ENCODE data around the gene FAM107B.

DNA sequence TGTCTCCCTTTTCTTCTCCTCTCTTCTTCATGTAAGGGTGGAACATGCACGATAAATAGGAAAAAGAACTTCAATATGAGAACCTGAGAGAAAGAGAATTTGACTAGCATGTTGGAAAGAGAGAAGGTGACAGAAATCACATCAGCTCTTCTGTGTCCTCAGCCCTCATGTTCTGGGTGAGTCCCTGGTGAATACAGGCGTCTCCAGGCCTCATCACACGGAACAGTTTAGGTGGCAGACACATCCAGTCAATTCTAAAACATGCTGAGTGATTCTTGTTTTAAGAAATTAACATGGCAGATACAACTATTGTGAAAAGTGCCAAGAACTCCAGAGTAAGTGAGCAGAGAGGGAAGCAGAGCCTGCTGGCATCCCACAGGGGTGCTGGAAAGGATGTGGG lies 96.1 kb downstream of the FAM107B start:
- TF ChIP-seq, protein P1, sequence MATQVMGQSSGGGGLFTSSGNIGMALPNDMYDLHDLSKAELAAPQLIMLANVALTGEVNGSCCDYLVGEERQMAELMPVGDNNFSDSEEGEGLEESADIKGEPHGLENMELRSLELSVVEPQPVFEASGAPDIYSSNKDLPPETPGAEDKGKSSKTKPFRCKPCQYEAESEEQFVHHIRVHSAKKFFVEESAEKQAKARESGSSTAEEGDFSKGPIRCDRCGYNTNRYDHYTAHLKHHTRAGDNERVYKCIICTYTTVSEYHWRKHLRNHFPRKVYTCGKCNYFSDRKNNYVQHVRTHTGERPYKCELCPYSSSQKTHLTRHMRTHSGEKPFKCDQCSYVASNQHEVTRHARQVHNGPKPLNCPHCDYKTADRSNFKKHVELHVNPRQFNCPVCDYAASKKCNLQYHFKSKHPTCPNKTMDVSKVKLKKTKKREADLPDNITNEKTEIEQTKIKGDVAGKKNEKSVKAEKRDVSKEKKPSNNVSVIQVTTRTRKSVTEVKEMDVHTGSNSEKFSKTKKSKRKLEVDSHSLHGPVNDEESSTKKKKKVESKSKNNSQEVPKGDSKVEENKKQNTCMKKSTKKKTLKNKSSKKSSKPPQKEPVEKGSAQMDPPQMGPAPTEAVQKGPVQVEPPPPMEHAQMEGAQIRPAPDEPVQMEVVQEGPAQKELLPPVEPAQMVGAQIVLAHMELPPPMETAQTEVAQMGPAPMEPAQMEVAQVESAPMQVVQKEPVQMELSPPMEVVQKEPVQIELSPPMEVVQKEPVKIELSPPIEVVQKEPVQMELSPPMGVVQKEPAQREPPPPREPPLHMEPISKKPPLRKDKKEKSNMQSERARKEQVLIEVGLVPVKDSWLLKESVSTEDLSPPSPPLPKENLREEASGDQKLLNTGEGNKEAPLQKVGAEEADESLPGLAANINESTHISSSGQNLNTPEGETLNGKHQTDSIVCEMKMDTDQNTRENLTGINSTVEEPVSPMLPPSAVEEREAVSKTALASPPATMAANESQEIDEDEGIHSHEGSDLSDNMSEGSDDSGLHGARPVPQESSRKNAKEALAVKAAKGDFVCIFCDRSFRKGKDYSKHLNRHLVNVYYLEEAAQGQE (IDR thresholded peaks at IDR 0.05; ENCODE audit: insufficient read depth in 1 of 2, low read depth in 2 of 2, low read length in 2 of 2), result no peak
- TF ChIP-seq POLR2AphosphoS5 (IDR thresholded peaks at IDR 0.05; ENCODE audit: low read depth, low read length), result no peak

Measured in PFSK-1 (cell line).